GM12892 (cell line): ENCODE data around the gene PDE6A.

Experiments used
- POLR2A ChIP-seq: IDR thresholded peaks from 2 replicates; pipeline ENCODE4 v1.6.1; 2011; ENCODE audit warnings: low read depth, low read length, control low read depth
- POLR2AphosphoS5 ChIP-seq: IDR thresholded peaks from 2 replicates; pipeline ENCODE4 v1.6.1; 2011; ENCODE audit warnings: low read depth, low read length, control low read depth
- TAF1 ChIP-seq: IDR thresholded peaks from 2 replicates; pipeline ENCODE4 v1.6.1; 2011; ENCODE audit warnings: low read depth, mild to moderate bottlenecking, control low read depth, low read length, borderline replicate concordance

DNA sequence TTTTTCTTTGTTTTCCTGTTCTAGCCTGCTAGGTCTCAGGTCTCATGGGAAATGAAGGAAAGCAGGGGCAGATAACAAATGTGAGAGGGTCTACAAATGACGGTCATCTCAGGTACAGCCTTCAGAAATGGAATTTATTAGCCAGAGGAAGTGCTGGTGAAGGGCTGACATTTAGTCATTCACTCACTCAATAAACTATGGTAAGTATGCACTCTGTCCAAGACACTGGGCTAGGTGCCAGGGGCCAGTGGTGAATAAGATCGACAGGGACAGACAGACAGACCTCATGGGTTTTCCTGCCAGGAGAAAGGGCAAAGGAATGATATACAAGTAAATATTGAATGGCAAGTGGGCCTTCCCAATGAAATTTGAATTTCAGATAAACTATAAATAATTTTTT lies 6.3 kb downstream of the PDE6A start:
- no peak for TF ChIP-seq POLR2A
- TF ChIP-seq TAF1: no peak
- no peak for TF ChIP-seq POLR2AphosphoS5
